GM21825 (cell line): Measurements from ENCODE around the gene IQCC.

Experiments
- ATAC-seq: cut with Tn5 transposase; IDR thresholded peaks from one replicate; pipeline ENCODE4 v1.9.1; 2021; ENCODE audit warnings: mild to moderate bottlenecking, moderate library complexity; ENCODE audit not compliant: unreplicated experiment

Gene IQCC

DNA sequence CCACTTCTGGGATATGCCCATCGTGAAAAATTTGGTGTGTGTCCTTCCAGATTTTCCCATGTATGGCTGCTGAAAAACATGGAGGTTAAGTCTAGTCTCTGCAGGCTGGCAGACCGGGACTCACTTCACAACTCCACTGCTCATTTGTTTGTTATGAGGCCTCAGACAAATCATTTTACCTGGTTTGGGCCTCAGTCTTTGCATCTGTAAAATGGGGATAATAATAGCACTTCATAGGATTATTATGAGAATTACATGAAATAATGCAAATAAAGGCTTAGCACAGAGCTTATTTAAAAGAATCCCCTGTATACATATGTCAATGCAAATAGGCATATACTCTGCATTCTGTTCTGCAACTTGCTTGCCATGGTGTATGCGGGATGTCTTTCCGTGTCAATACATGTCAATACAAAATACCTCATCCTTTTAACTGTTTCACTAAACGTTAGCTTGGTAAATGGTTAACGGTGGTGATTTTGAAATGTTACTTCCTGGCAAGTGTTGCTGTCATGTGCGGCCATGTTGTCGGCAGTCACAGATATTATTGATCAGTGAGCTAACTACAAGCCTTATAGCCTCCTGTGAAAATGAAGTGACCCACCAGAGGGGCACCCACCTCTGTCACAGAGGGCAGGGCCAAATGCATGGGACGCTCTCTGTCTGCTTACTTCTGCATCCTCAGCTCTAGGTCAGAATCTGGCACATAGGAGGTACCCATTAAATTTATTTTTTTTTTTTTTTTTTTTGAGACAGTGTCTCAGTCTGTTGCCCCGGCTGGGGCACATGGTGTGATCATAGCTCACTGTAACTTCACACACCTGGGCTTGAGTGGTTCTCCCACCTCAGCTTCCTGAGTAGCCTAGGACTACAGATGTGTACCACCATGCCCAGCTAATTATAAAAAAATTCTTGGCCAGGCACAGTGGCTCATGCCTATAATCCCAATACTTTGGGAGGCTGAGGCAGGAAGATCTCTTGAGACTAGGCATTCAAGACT, 49.9 kb downstream of the IQCC start:
- no peak for ATAC-seq

DNA sequence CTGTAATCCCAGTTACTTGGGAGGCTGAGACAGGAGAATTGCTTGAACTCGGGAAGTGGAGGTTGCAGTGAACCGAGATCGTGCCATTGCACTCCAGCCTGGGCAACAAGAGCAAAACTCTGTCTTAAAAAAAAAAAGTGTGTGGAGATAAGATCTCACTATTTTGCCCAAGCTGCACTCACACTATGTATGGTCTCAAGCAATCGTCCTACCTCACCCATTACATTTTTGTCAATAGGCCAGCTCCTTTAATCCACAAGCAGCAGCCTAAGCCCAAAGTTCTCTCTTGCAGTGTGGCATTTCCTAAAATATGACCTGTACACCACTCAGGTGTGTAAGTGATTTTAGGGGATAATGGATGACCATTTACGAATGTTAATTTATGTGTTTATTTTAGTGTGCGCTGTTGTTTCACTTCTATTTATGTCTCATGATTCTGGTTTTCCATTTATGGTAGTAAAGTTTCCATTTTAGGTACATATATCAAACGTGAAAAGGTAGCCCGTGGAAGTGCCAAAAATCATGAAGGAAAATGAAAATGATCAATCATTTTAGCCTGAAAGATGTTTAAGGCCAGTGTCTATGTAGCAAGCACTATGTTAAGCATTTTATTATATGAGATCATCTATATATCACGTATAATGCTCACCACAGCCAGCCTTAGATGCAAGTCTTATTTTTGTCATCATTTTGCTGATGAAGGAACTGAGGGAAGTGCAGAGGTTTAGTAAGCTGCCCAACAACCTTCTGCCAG, 51.2 kb downstream of the IQCC start:
- ATAC-seq: no peak

DNA sequence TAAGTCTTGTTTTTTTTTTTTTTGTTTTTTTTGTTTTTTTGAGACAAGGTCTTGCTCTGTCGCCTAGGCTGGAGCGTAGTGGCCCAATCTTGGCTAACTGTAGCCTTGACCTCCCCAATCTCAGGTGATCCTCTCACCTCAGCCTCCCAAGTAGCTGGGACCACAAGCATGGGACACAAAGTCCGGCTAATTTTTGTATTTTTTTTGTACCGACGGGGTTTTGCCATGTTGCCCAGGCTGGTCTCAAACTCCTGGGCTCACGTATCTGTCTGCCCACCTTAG, 51.7 kb downstream of the IQCC start:
- no peak for ATAC-seq
